GM15510 (cell line): ENCODE measurements around the gene CDKN2B.
A peak's percentile ranks its signal among the peaks of the same experiment; 100 is the strongest.

Experiments
- POLR2A ChIP-seq: IDR thresholded peaks from 3 replicates; pipeline ENCODE4 v1.6.1; 2011; ENCODE audit warnings: borderline replicate concordance; ENCODE audit not compliant: insufficient read length; ENCODE audit errors: extremely low read depth

Gene CDKN2B, protein sequence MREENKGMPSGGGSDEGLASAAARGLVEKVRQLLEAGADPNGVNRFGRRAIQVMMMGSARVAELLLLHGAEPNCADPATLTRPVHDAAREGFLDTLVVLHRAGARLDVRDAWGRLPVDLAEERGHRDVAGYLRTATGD

DNA sequence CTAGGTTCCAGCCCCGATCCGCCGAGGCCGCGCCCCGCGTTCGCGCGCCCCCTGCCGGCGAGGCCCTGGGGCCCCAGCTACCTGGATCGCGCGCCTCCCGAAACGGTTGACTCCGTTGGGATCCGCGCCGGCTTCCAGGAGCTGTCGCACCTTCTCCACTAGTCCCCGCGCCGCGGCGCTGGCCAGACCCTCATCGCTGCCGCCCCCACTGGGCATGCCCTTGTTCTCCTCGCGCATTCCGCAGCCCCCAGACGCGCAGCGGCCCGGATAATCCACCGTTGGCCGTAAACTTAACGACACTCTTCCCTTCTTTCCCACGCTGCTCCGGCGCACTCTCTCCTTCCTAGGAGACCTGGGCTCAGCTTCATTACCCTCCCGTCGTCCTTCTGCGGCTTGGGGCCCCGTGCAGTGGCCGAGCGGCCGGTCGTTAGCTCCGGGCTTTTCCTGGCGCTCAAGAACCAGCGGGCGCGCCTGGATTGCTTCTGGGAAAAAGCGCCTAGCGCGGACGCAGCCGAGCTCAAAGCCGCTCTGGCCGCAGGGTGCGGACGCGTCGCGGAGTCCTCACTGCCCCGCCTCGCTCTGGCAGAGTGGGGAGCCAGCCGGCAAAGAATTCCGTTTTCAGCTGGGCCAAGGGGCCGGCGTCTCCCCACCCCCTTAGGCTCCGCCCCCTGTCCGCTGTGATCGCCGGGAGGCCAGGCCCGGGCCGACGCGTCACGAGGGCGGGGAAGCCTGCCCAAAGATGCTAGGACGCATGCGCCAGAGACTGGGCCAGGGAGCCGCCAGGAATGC, at the start of gene CDKN2B:
Gene CDKN2B, minus strand, starts transcription at position 589 of the 789 bp plus-strand sequence. Its CDS starts 352 bp downstream, at position 237.
- TF ChIP-seq POLR2A, result peak; percentile 61

DNA sequence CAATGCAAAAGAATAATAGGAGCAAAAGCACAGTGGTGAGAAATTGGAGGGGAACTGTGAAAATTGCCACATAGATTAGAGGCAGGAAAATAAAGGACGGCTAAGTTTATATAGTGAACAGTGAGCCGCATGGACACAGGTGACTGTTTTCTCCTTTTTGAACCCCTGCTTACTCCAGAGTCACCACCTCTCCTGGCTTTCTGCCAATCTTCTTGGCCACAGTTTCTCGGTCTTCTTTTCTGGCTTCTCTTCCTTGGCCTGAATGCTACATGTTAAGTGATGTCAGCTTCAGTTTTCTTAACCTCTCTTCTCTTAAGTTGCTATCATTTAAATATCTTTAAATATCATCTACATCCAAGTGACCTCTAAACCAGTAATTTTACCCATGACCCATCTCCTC, 47.3 kb upstream of the CDKN2B start:
- no peak for TF ChIP-seq POLR2A

DNA sequence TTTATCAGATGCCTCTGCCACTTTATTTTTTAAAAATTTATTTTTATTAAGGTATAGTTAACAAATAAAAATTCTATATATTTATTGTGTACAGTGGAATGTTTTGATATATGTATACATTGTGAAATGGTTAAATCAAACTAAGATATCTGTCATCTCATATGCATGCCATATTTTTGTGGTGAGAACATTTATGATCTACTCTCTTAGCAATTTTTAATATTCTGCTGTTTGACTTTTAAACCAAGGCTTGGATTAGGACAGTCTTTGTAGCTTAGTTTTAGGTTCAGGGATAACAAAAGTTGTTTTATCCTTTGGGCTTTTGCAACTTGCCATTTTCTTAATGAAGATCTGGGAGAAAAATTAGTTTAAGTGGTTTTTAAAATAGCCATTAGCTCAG, 46.0 kb upstream of the CDKN2B start:
- TF ChIP-seq POLR2A, result no peak

DNA sequence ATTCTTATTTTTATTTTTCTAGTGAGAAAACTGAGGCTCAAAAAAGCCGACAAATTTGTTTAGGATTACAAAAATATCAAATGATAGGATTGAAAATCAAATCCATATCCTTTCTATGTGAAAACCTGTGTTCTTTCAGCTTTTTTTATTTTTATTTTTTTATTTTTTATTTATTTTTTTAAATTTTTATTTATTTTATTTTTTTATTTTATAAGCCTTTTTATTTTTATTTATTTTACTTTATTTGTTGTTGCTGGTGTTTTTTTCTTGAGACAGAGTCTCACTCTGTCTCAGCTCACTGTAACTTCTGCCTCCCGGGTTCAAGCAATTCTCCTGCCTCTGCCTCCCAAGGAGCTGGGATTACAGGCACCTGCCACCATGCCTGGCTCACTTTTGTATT, 45.4 kb upstream of the CDKN2B start:
- TF ChIP-seq POLR2A, result no peak

GRCh38 chr9:22054076-22054475, 45.0 kb upstream of the CDKN2B start:
- TF ChIP-seq POLR2A, result no peak

- no peak for TF ChIP-seq POLR2A
Measured at GRCh38 chr9:22053178-22053577, 44.1 kb upstream of the CDKN2B start.

DNA sequence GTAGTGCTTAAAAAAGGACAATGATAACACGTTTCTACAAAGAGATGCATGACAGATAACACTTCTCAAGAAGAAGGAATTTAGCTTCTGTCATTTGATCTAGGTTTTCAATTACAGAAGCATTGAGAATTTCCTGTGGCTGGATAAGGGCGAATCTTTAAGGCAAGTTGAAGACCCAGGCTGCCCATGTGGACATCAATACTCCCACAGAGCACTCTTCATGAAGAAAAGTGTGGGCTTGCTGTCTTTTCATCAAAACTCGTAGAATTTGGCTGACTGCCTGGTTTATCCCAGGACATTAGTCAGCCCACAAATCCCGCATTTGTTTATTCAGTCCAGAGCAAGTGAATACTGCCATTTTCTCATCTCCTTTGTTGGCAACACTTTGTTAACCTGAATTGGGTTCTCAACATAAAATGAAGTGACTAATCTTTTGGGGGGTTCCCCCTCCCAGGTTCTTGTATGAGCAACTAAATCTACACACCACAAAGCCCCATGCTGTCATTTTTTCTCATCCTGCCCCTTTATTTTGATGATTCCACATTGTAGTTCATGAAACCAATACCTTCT, 43.4 kb upstream of the CDKN2B start:
- TF ChIP-seq POLR2A, result no peak

GRCh38 chr9:22050924-22051323, 41.8 kb upstream of the CDKN2B start:
- no peak for TF ChIP-seq POLR2A

DNA sequence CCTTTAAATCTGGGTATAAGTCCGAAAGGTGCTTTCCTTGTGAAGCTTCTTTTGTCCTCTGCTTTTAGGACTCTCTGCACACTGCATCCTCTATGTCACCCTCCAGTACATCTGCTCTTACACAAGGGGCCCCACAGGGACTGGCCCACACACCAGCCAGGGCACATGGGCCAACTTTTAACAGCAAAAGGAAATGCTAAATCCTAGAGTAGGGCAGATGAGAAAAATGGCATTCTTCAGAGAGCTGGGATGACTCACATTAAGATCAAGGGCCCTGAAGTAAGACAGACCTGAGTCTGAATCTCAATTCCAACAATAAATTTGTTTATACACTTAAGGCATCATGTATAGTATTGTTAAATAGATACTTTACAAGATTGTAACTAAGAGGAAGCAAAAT, 40.3 kb upstream of the CDKN2B start:
- TF ChIP-seq POLR2A, result no peak

DNA sequence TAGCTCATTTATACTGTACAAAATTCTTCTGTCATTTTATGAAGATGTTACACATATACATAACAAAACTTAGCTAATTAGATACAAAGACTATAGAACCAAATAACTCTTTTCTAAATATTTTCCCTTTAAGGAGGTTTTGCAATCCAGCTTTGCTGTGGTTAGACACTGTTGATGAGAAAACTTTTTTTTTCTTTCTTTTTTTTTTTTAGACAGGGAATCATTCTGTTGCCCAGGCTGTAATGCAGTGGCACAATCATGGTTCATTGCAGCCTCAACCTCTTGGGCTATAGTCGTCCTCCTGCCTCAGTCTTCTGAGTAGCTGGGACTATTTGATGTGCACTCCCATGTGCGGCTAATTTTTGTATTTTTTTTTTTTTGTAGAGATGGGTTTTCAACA, 38.5 kb upstream of the CDKN2B start:
- no peak for TF ChIP-seq POLR2A

DNA sequence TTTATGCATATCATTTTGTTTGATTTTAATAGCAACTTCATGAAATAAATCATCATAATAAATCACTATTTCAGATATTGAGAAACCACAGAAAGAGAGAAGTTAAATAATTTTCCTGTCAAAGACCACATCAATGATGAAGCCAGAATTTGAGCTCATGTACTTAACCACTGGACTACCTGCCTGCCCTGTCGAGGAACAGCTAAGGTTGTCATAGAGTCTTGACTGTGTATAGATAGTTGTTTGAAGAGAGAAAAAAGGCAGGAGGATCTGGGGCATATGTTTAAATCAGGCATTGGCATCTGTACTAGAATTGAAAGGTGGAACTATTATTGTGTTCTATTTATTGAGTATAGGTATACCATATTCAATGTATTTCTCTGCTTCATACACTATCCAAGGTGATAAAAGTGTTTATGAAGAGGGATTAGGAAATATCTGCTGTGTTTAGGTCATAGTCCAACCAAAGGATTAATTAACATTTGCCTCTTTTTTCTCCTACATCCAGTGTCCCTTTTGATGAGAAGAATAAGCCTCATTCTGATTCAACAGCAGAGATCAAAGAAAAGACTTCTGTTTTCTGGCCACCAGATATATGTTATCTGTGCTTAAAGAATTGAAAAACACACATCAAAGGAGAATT, 37.3 kb upstream of the CDKN2B start:
- TF ChIP-seq POLR2A, result no peak

DNA sequence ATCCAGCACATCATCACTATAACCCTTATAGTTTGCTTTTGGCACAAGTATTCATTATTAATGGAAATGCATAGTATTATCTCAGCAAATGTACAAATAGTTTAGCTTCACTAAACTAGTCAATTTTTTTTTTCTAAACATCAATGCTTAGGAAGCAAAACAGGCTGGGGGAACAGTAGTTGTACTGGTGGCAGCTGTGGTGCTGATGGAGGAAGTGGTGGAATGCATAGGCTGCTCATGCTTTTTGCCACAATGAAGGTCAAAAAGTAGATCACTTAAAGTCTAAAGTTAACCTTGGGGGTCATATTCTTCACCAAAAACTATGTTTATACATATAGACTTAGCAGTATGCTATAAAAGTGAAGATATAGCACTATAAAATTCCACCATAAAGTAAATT, 36.3 kb upstream of the CDKN2B start:
- TF ChIP-seq POLR2A, result no peak

DNA sequence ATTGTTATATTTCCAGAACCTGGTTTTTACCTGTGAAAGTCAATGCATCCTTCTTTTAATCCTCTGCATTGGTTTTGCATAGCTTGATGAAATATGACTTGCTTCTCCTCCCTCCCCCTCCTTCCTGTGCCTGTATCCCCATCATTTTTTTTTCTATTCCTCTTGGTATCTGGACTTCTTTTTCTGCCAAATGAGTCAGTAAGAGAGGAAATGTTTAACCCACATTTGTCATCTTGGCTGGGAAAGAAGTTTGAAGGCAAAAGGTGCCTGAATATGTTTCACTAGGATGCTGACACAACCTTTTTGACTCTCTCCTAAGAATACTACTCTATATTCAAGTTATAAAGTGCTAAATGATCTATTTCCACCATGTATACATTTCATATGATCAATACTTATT, 35.5 kb upstream of the CDKN2B start:
- no peak for TF ChIP-seq POLR2A

- TF ChIP-seq POLR2A, result no peak
Measured at GRCh38 chr9:22043928-22044327, 34.8 kb upstream of the CDKN2B start.

GRCh38 chr9:22041775-22042174, 32.7 kb upstream of the CDKN2B start:
- no peak for TF ChIP-seq POLR2A
